HepG2 (cell line): ENCODE measurements around the gene ELP4. TPM values are rescaled to one million over a fixed set of nuclear protein-coding genes. Genes with fewer than 3 reads are reported as not detected.

Experiments used
- ATAC-seq: fragments of 200-7000 bp; cut with Tn5 transposase; 3 replicates; pipeline ENCODE4 v1.9.1; 2020; ENCODE audit warnings: mild to moderate bottlenecking, moderate library complexity
- BruUV-seq: library from RNA; stranded (reverse); fragments of 400-500 nt; replicated peaks from 2 replicates; lab custom pipeline; 2021; lab: Mats Ljungman, UMichigan
- CTCF ChIA-PET: fragments of 300-600 bp; formaldehyde crosslinking; extraction: SDS; loops from one replicate; lab custom pipeline; 2021; ENCODE audit warnings: low total read pairs, inconsistent platforms, low intra/inter-chr PET ratio; lab: Yijun Ruan, JAX
- POLR2A ChIA-PET: fragments of 350-600 bp; sonication (Branson Sonifier 250); formaldehyde crosslinking; loops from one replicate; lab custom pipeline; 2020; ENCODE audit warnings: antibody characterized with exemption, inconsistent platforms; lab: Yijun Ruan, JAX
- DNase-seq: peaks from one replicate; pipeline ENCODE4 v3.0.0-alpha.2; 2015; ENCODE audit warnings: low spot score
- FAIRE-seq: peaks from 3 replicates; lab custom pipeline; 2011; peaks lifted over from hg19 to GRCh38; lab: Jason Lieb, UNC
- H2AFZ ChIP-seq: one replicate; pipeline ENCODE4 v1.6.1; 2011; ENCODE audit warnings: low read length, inconsistent platforms
- H3K27ac ChIP-seq: fragments of 300-600 bp; 3 replicates; pipeline ENCODE4 v1.8.0; 2011; ENCODE audit warnings: mixed run types, mild to moderate bottlenecking, mixed read lengths, low read length, inconsistent platforms; ENCODE audit not compliant: insufficient read depth; ENCODE audit errors: extremely low read length
- H3K27me3 ChIP-seq, 2 experiments: fragments of 200-600 bp in 1 of 2; 2 replicates in 1 of 2; 3 replicates in 1 of 2; pipeline versions ENCODE4 v1.6.0 to v1.8.0; 2011; ENCODE audit warnings: low read length in 2 of 2, mild to moderate bottlenecking in 2 of 2, moderate library complexity in 2 of 2, inconsistent platforms in 1 of 2; ENCODE audit not compliant: insufficient read depth in 2 of 2, control insufficient read depth in 1 of 2
- H3K36me3 ChIP-seq, 2 experiments: fragments of 200-600 bp in 1 of 2; replicated peaks in 1 of 2; 2 replicates in 1 of 2; 3 replicates in 1 of 2; pipeline versions ENCODE4 v1.5.1 to v1.8.0; 2011; ENCODE audit warnings: low read length in 2 of 2, inconsistent platforms in 1 of 2; ENCODE audit not compliant: insufficient read depth in 2 of 2, control insufficient read depth in 1 of 2
- H3K4me1 ChIP-seq: 2 replicates; pipeline ENCODE4 v1.5.1; 2012; ENCODE audit warnings: low read length, inconsistent platforms; ENCODE audit not compliant: insufficient read depth
- H3K4me2 ChIP-seq: 2 replicates; pipeline ENCODE4 v1.6.0; 2011; ENCODE audit warnings: low read depth, low read length, inconsistent platforms
- H3K4me3 ChIP-seq, 3 experiments: fragments of 200-600 bp in 1 of 3; sonication (generic), shearing (Covaris generic) in 1 of 3; replicated peaks in 1 of 3; 2 replicates each; pipeline ENCODE4 v1.5.1; 2011 to 2016; ENCODE audit warnings: low read length in 3 of 3, inconsistent platforms in 2 of 3, low read depth in 2 of 3, mild to moderate bottlenecking in 2 of 3, control low read depth in 1 of 3, mixed read lengths in 1 of 3; ENCODE audit not compliant: insufficient read depth in 1 of 3
- H3K79me2 ChIP-seq: one replicate; pipeline ENCODE4 v1.6.1; 2011; ENCODE audit warnings: low read length, inconsistent platforms; ENCODE audit not compliant: insufficient read depth
- H3K9ac ChIP-seq: 2 replicates; pipeline ENCODE4 v1.6.0; 2011; ENCODE audit warnings: mild to moderate bottlenecking, low read depth, low read length, inconsistent platforms; ENCODE audit not compliant: insufficient read depth
- H3K9me3 ChIP-seq: 2 replicates; pipeline ENCODE4 v1.5.1; 2012; ENCODE audit warnings: mild to moderate bottlenecking, low read length
- H4K20me1 ChIP-seq: 2 replicates; pipeline ENCODE4 v1.6.0; 2011; ENCODE audit warnings: inconsistent platforms, mild to moderate bottlenecking, low read length, moderate library complexity; ENCODE audit not compliant: insufficient read depth
- BATF2 ChIP-seq: sonication (generic); formaldehyde crosslinking; IDR thresholded peaks from 2 replicates; pipeline ENCODE4 v1.8.0; 2022; ENCODE audit warnings: mild to moderate bottlenecking, missing genetic modification reagents, moderate library complexity
- CBX5 ChIP-seq: sonication (generic); formaldehyde crosslinking; IDR thresholded peaks from 2 replicates; pipeline ENCODE4 v1.4.0; 2020; ENCODE audit warnings: missing genetic modification reagents, borderline replicate concordance
- GATAD1 ChIP-seq: IDR thresholded peaks from 2 replicates; pipeline ENCODE4 v1.6.1; 2016; ENCODE audit warnings: missing genetic modification reagents, missing compliant biosample characterization
- HOXA3 ChIP-seq: sonication (generic); formaldehyde crosslinking; IDR thresholded peaks from 2 replicates; pipeline ENCODE4 v1.5.0; 2020; ENCODE audit warnings: missing genetic modification reagents
- SP1 ChIP-seq, 2 experiments: fragments of 450-650 bp in 1 of 2; sonication (generic) in 1 of 2; formaldehyde crosslinking in 1 of 2; IDR thresholded peaks; 2 replicates each; pipeline versions ENCODE4 v1.4.0 to v1.6.1; 2016 to 2020; ENCODE audit warnings: missing genetic modification reagents in 1 of 2
- USF2 ChIP-seq, 2 experiments: sonication (generic) in 1 of 2; formaldehyde crosslinking in 1 of 2; IDR thresholded peaks; 2 replicates each; pipeline versions ENCODE4 v1.5.1 to v1.6.1; 2011 to 2020; ENCODE audit warnings: borderline replicate concordance in 1 of 2, low read depth in 1 of 2, low read length in 1 of 2, mild to moderate bottlenecking in 1 of 2, missing genetic modification reagents in 1 of 2, moderate library complexity in 1 of 2
- ZNF331 ChIP-seq: sonication (generic); formaldehyde crosslinking; IDR thresholded peaks from 2 replicates; pipeline ENCODE4 v1.4.0; 2020; ENCODE audit warnings: missing genetic modification reagents
- ZNF484 ChIP-seq: sonication (generic); formaldehyde crosslinking; IDR thresholded peaks from 2 replicates; pipeline ENCODE4 v1.5.1; 2020; ENCODE audit warnings: mild to moderate bottlenecking, low read depth, missing genetic modification reagents, borderline replicate concordance
- ZNF841 ChIP-seq: sonication (generic); formaldehyde crosslinking; IDR thresholded peaks from 2 replicates; pipeline ENCODE4 v1.8.1; 2023; ENCODE audit warnings: missing genetic modification reagents, borderline replicate concordance
- WGBS: methylation state at CpG from one replicate; pipeline ENCODE4 v1.1.6; 2017; ENCODE audit warnings: low lambda C conversion rate; 5-methylcytosine and 5-hydroxymethylcytosine counted together
- in situ Hi-C: cut with HindIII; loops from 2 replicates; pipeline ENCODE4 v1.10.0; 2017; ENCODE audit warnings: low pct_unique_long_range_greater_than_20kb; ENCODE audit not compliant: extremely low pct_ligation_motif_present
- intact Hi-C: fragments of 100-400 bp; cut with micrococcal nuclease; formaldehyde crosslinking; loops from one replicate; pipeline ENCODE4 v1.10.0; 2022; ENCODE audit not compliant: unreplicated experiment
- polyA plus RNA-seq, 8 experiments: library from polyadenylated mRNA; depleted of rRNA in 3 of 8; stranded (reverse) in 7 of 8; unstranded in 1 of 8; fragments of >200 nt; fragmentation: Illumina TruSeq in 4 of 8; extraction: Trizol in 4 of 8; gene quantifications; 2 replicates each; pipeline versions ENCODE4 v1.2.1 to v1.2.3, GENCODE V29; 2011 to 2016; ENCODE audit warnings: low read depth in 4 of 8, missing spikeins in 1 of 8, mixed read lengths in 1 of 8; ENCODE audit not compliant: insufficient read depth in 1 of 8
- total RNA-seq, 5 experiments: library from RNA; depleted of rRNA; stranded (reverse); fragments of >200 nt; fragmentation: Illumina TruSeq; extraction: Trizol; gene quantifications; 2 replicates each; pipeline ENCODE4 v1.2.3, GENCODE V29; 2016; ENCODE audit warnings: low read depth in 1 of 5

Gene ELP4
- total and polyA plus RNA-seq, 2 of the 13 experiments (the other 11 are each of a cell fraction or from before 2014, with no cell fraction given) = 12.8 to 19.1 TPM

DNA sequence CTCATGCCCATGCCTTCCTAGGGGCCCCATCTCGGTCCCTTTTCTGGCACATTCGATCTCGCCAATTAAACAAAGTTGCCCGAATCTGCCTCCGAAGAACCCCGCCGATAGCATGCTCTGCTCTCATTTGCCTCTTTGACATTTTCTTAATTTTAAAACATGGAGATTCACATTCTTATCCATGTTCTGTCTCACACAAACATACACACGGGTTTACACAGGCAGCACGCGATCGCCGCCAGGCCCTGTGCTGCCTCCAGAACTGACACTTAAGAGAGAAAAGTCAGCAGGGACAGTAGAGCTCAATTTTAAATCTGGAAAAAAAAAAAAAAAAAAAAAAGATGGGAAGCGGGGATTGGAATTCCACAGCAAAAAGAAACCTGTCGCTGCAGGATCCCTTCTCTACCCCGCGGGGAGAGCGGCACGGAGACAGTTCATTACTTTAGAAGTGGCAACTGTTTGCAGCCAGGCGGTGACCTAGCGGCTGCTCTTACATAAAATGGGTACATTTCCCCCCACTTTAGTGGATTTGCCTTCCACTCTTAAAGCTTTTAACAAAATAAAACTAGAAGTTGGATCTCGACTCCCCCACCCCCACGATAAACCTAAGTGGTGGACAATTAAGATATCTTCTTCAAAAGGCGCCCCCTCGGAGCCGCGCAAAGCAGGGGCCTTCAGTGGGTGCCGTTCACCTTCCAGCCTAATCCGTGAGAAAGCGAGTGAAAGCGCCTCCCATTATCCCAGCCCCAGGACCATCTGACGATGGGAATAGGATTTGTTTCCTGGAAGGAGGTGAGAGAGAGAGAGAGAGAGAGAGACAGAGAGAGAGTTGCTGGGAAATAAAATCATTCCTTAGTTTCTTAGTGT, 287.9 kb downstream of the ELP4 start:
- no TSS peak for BruUV-seq
- no peak for DNase-seq
- Histone ChIP-seq H3K27me3 (no peaks in the 10 kb centered on the region; a peak in 1 of 5 replicates), H3K9ac (no peak overlapping the region), H3K4me3 (no peak overlapping the region), H3K4me2 (no peak overlapping the region), H4K20me1 (no peaks in the 10 kb centered on the region), H3K79me2 (no peaks in the 10 kb centered on the region), H3K27ac (no peak overlapping the region)
- in situ Hi-C loops = no loop called here
- WGBS = 85% methylated on average over 31 of the region's 31 CpGs
- POLR2A ChIA-PET = no interaction called here
- TF ChIP-seq ZNF331 (CRISPR knock-in tag) = no peak
- TF ChIP-seq ZNF484 = no peak
- TF ChIP-seq GATAD1 = no peak
- no peak for TF ChIP-seq SP1 (IDR thresholded peaks at IDR 0.05)
- TF ChIP-seq SP1 (CRISPR knock-in tag; IDR thresholded peaks at IDR 0.05) = no peak
- no peak for TF ChIP-seq CBX5 (CRISPR knock-in tag)
- TF ChIP-seq BATF2 (CRISPR knock-in tag) = no peak
- TF ChIP-seq ZNF841 (CRISPR knock-in tag) = no peak
- TF ChIP-seq HOXA3 = no peak
- TF ChIP-seq USF2 (IDR thresholded peaks at IDR 0.05; ENCODE audit: low read depth, low read length) = no peak
- no peak for TF ChIP-seq USF2 (CRISPR knock-in tag; IDR thresholded peaks at IDR 0.05; ENCODE audit: borderline replicate concordance)
- TF ChIP-seq, all 625 proteins: peak for 0
- FAIRE-seq (no peak), ATAC-seq (no peak)
- intact Hi-C loops = no loop called here
- Histone ChIP-seq H2AFZ (no peak overlapping the region), H3K9me3 (no peaks in the 10 kb centered on the region), H3K36me3 (no peaks in the 10 kb centered on the region), H3K4me1 (no peaks in the 10 kb centered on the region)
- CTCF ChIA-PET = no interaction called here
